ENCODE results near the gene GCSAM. TPM values are rescaled to one million over a fixed set of nuclear protein-coding genes. Genes with fewer than 3 reads are reported as not detected.

Gene GCSAM
- polyA plus RNA-seq, 2 of the 4 experiments (the other 2 are of a cell fraction): not detected

- 90% methylated on average over 3 of the region's 3 CpGs for whole genome bisulfite sequencing (ENCODE audit: missing lambda C conversion rate)
- no peak overlapping the region for H3K4me3 ChIP-seq
- ATAC-seq (no peak), FAIRE-seq (no peak), DNase-seq (ENCODE audit: low read depth in 1 of 2, low spot score in 1 of 2) (no peak)
- TF ChIP-seq SREBF2 (IDR thresholded peaks at IDR 0.05) (no peak), MAZ (IDR thresholded peaks at IDR 0.05; ENCODE audit: borderline replicate concordance, low read depth, low read length) (no peak), MYC (IDR thresholded peaks at IDR 0.05; ENCODE audit: borderline replicate concordance, low read length) (no peak), BCL3 (IDR thresholded peaks at IDR 0.05) (no peak), ZFP36 (IDR thresholded peaks at IDR 0.05; ENCODE audit: borderline replicate concordance, partially characterized antibody) (no peak), FOSL2 (IDR thresholded peaks at IDR 0.05) (no peak), FOSL2 (CRISPR knock-in tag; IDR thresholded peaks at IDR 0.05) (no peak), EP300 (IDR thresholded peaks at IDR 0.05) (no peak), ZNF302 (CRISPR knock-in tag; IDR thresholded peaks at IDR 0.05) (no peak)
- ChIA-PET POLR2A (no interaction called here), CTCF (no interaction called here)
- peaks cover 4% of the 10 kb centered on the region; the same call in 1 of the 3 replicates for H3K4me1 ChIP-seq
- H3K27ac ChIP-seq: no peak overlapping the region
- no peaks in the 10 kb centered on the region for H3K9me3 ChIP-seq
- H3K4me2 ChIP-seq: no peak overlapping the region
These were observed 2.4 kb downstream of the GCSAM start for GRCh38 chr3:112130638-112130993.

GRCh38 chr3:112129925-112130637 lies 3.0 kb downstream of the GCSAM start:
- Histone ChIP-seq H3K9me3 (no peaks in the 10 kb centered on the region), H3K4me1 (peaks cover 4% of the 10 kb centered on the region; the same call in 1 of the 3 replicates), H3K27ac (no peak overlapping the region), H3K4me2 (no peak overlapping the region), H3K4me3 (no peak overlapping the region)
- DNase-seq (ENCODE audit: low read depth in 1 of 2, low spot score in 1 of 2) (no peak), ATAC-seq (no peak), FAIRE-seq (no peak)
- TF ChIP-seq REST (IDR thresholded peaks at IDR 0.05): no peak
- no peak for TF ChIP-seq JUN (IDR thresholded peaks at IDR 0.05)
- no peak for TF ChIP-seq BHLHE40 (IDR thresholded peaks at IDR 0.05; ENCODE audit: low read depth, low read length)
- TF ChIP-seq MYC (IDR thresholded peaks at IDR 0.05; ENCODE audit: borderline replicate concordance, low read length): no peak
- no peak for TF ChIP-seq RCOR1 (IDR thresholded peaks at IDR 0.05; ENCODE audit: low read depth, low read length)
- no peak for TF ChIP-seq TFCP2L1 (CRISPR knock-in tag; IDR thresholded peaks at IDR 0.05)
- TF ChIP-seq EHF (CRISPR knock-in tag; IDR thresholded peaks at IDR 0.05): no peak
- TF ChIP-seq EHMT2 (IDR thresholded peaks at IDR 0.05; ENCODE audit: low read depth): no peak
- no peak for TF ChIP-seq KDM1A (IDR thresholded peaks at IDR 0.05; ENCODE audit: low read depth)
- TF ChIP-seq RAD21 (conservative IDR thresholded peaks at IDR 0.05 in 1 of 2, IDR thresholded peaks at IDR 0.05 in 1 of 2): no peak
- TF ChIP-seq POLR2AphosphoS2 (conservative IDR thresholded peaks at IDR 0.05; ENCODE audit: low read length): no peak
- ChIA-PET POLR2A (no interaction called here), CTCF (interaction anchor here (2.9 kb wide), 1 partner anchor 8 kb away, joined by 8 read pairs; no protein-coding TSS in a partner anchor)
- 89% methylated on average over 4 of the region's 4 CpGs for WGBS (ENCODE audit: missing lambda C conversion rate)
